ENCODE results near the gene RET. TPM values are rescaled to one million over a fixed set of nuclear protein-coding genes. Genes with fewer than 3 reads are reported as not detected.

RET gene
- total RNA-seq, 1 experiment from 2014 or later: not detected

DNA sequence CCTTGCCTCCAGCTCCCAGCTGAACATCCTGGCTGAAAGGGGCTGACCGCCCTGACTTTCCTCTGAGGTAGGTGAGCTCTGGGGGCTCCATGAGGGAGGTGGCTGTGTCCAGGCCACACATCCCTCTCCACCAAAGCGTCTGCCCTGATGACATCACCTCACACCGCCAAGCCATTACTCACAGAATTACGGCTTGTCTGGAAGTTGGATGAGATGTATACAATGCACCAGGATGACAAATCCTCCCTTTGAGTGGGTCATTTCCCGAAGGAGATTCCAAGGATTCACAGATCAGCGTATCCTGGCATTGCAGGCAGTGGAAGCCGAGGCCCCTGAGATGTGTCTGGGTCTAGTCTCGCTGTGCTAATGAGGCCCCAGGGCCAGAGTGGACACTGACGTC lies 15.1 kb upstream of the RET start:
- Histone ChIP-seq H3K27me3 (replicated peaks) (no peaks in the 10 kb centered on the region), H3K27ac (no peak overlapping the region), H3K4me1 (replicated peaks) (no peaks in the 10 kb centered on the region), H3K4me3 (no peak overlapping the region), H3K36me3 (no peaks in the 10 kb centered on the region), H3K9me3 (replicated peaks) (no peaks in the 10 kb centered on the region)
- no peak for DNase-seq (ENCODE audit: low read depth in 1 of 2, low spot score in 2 of 2)

DNA sequence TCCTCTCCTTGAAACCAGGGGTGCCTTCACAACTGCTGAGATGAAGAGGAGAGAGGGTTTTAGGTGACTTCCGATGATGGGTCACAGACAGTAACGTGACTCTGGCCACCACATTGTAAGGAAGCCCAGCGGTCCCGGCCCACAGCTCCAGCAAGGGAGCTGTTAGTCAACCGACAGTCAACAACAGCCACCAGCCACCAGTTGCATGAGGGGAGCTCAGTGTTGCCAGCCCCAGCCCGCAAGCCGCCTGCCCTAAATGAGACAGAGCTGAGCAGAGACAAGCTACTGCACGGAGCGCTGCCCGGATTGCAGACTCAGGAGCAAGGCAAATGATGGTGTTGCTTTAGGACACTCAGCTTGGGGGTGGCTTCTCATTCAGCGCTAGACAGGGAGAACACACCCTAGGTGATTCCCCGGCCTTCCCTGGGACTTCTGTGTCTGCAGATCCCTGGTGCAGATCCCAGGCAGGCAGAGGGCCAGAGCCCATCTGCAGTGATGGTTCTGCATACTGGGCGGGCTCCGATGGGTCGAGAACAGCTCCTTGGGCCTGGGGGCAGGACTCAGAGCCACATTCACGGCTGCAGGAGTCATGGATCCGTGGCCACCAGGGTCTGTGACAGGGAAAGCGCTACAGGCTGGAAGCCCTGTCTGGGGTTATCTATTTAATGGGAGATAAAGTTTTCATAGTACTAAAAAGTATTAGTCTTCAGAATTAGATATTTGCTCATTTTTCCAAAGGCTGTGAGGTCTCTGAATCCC lies 14.3 kb upstream of the RET start:
- Histone ChIP-seq H3K27me3 (replicated peaks) (no peaks in the 10 kb centered on the region), H3K36me3 (no peaks in the 10 kb centered on the region), H3K27ac (no peak overlapping the region), H3K4me3 (no peak overlapping the region), H3K9me3 (replicated peaks) (no peaks in the 10 kb centered on the region), H3K4me1 (replicated peaks) (no peaks in the 10 kb centered on the region)
- no peak for DNase-seq (ENCODE audit: low read depth in 1 of 2, low spot score in 2 of 2)

GRCh38 chr10:43064331-43065075 lies 12.4 kb upstream of the RET start:
- no peaks in the 10 kb centered on the region for H3K4me1 ChIP-seq (replicated peaks)
- H3K27ac ChIP-seq: no peak overlapping the region
- no peaks in the 10 kb centered on the region for H3K36me3 ChIP-seq

DNA sequence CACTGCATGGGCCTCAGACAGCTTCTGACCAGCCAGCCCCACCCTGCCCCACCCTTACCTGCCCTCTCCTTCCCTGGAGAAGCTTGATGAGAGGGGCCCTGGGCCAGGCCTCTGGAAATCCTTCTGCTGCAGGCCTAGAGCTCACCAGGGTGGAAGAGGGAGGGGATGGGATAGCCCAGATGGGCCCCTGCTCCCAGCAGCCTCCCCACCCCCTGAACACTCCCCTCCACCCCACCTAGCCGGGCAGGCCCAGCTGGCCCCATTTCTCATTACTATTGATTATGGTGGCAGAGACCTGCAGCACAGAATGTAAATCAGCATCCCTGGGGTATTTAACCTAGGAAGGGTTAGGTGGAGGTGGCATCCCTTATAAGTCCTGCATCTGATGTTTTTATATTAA lies 11.6 kb upstream of the RET start:
- Histone ChIP-seq H3K9me3 (replicated peaks) (no peaks in the 10 kb centered on the region), H3K36me3 (no peaks in the 10 kb centered on the region), H3K27me3 (replicated peaks) (no peaks in the 10 kb centered on the region), H3K27ac (no peak overlapping the region), H3K4me3 (no peak overlapping the region), H3K4me1 (replicated peaks) (no peaks in the 10 kb centered on the region)
- no peak for DNase-seq (ENCODE audit: low read depth in 1 of 2, low spot score in 2 of 2)

More at GRCh38 chr10:43064331-43065075, 12.4 kb upstream of the RET start:
- DNase-seq (ENCODE audit: low read depth in 1 of 2, low spot score in 2 of 2): no peak
- H3K4me3 ChIP-seq: no peak overlapping the region
- no peaks in the 10 kb centered on the region for H3K27me3 ChIP-seq (replicated peaks)
- H3K9me3 ChIP-seq (replicated peaks): no peaks in the 10 kb centered on the region

DNA sequence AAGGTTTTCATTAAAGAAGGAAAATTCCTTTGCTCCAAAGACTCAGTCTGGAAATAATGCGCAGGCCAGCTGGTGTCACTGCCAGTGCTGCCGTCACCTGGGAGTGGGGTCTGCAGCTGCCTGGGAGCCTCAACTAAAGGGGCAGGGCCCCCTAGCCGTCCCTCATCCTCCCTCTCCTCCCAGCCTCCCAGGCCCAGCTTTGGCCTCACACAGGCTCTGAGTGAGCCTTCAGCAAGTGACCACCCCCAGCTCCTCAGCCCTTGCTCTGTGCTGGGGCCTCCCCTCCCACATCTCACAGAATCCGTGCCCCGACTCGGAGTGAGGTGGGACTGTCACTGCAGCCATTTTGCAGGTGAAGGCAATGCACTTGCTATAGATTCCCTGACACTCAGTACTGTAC lies 11.1 kb upstream of the RET start:
- Histone ChIP-seq H3K4me3 (no peak overlapping the region), H3K27me3 (replicated peaks) (no peaks in the 10 kb centered on the region), H3K4me1 (replicated peaks) (no peaks in the 10 kb centered on the region), H3K9me3 (replicated peaks) (no peaks in the 10 kb centered on the region), H3K36me3 (no peaks in the 10 kb centered on the region), H3K27ac (no peak overlapping the region)
- DNase-seq (ENCODE audit: low read depth in 1 of 2, low spot score in 2 of 2): no peak

GRCh38 chr10:43066481-43066880 lies 10.4 kb upstream of the RET start:
- no peak for DNase-seq (ENCODE audit: low read depth in 1 of 2, low spot score in 2 of 2)
- no peaks in the 10 kb centered on the region for H3K36me3 ChIP-seq
- no peaks in the 10 kb centered on the region for H3K9me3 ChIP-seq (replicated peaks)
- H3K27ac ChIP-seq: no peak overlapping the region
- H3K4me3 ChIP-seq: no peak overlapping the region
- no peaks in the 10 kb centered on the region for H3K27me3 ChIP-seq (replicated peaks)
- H3K4me1 ChIP-seq (replicated peaks): no peaks in the 10 kb centered on the region

DNA sequence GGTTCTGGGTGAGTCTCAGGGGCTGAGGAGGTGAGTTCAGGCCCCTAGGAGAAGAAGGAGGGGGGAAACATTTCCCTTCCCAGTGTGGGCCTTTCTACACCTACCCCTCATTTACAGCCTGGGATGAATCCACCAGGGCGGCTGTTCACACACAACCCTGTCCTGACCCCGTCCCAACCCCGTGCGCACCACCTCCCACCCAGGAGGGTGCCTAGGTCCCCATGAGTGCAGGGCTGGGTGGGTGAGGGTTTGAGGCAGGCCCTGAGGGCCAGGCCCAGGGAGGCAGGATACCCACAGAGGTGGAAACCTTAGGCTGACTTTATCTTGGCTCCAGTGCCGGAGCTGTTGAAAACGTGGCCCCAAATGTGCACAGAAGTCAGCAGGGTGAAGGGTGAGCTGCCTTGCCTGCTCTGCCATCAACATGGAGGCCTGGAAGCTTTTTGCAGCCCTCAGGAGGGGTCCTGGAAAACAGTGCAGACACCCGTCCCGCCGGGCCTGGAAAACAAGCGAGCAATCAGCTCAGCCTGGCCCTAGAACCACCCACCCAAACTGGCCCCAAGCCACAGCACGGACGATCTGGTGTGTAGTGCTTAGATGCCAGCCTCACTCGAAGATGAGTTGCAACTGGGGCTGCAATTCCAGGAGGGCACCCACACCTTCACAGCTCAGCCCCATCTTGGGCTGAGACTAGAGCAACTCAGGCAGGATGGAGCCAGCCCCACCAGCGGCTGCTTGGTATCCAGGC lies 9.3 kb upstream of the RET start:
- Histone ChIP-seq H3K4me1 (replicated peaks) (no peaks in the 10 kb centered on the region), H3K27me3 (replicated peaks) (no peaks in the 10 kb centered on the region), H3K9me3 (replicated peaks) (no peaks in the 10 kb centered on the region), H3K36me3 (no peaks in the 10 kb centered on the region), H3K27ac (no peak overlapping the region), H3K4me3 (no peak overlapping the region)
- DNase-seq (ENCODE audit: low read depth in 1 of 2, low spot score in 2 of 2): no peak

DNA sequence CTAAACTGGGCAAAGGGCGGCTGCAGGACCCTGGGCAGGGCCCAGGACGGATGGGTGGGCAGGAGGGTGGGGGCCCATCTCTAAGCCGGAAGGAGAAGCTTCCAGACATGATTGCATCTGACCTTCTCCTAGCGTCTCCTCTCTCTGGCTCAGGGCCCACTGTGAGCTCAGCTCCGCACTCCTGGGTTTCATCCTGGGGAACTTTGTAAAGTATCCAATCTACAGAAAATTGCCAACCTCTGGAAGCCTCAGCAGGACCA lies 8.8 kb upstream of the RET start:
- DNase-seq (ENCODE audit: low read depth in 1 of 2, low spot score in 2 of 2): no peak
- no peaks in the 10 kb centered on the region for H3K9me3 ChIP-seq (replicated peaks)
- H3K27ac ChIP-seq: no peak overlapping the region
- no peak overlapping the region for H3K4me3 ChIP-seq
- no peaks in the 10 kb centered on the region for H3K4me1 ChIP-seq (replicated peaks)
- no peaks in the 10 kb centered on the region for H3K27me3 ChIP-seq (replicated peaks)
- no peaks in the 10 kb centered on the region for H3K36me3 ChIP-seq

GRCh38 chr10:43068471-43069210 lies 8.2 kb upstream of the RET start:
- Histone ChIP-seq H3K9me3 (replicated peaks) (no peaks in the 10 kb centered on the region), H3K4me1 (replicated peaks) (no peaks in the 10 kb centered on the region), H3K4me3 (no peak overlapping the region), H3K36me3 (no peaks in the 10 kb centered on the region), H3K27me3 (replicated peaks) (no peaks in the 10 kb centered on the region), H3K27ac (no peak overlapping the region)
- no peak for DNase-seq (ENCODE audit: low read depth in 1 of 2, low spot score in 2 of 2)

- no peaks in the 10 kb centered on the region for H3K36me3 ChIP-seq
- no peaks in the 10 kb centered on the region for H3K27me3 ChIP-seq (replicated peaks)
- no peak overlapping the region for H3K4me3 ChIP-seq
- H3K9me3 ChIP-seq (replicated peaks): no peaks in the 10 kb centered on the region
- no peak for DNase-seq (ENCODE audit: low read depth in 1 of 2, low spot score in 2 of 2)
- H3K4me1 ChIP-seq (replicated peaks): no peaks in the 10 kb centered on the region
- no peak overlapping the region for H3K27ac ChIP-seq
Observed at GRCh38 chr10:43069211-43069515, 7.7 kb upstream of the RET start.

DNA sequence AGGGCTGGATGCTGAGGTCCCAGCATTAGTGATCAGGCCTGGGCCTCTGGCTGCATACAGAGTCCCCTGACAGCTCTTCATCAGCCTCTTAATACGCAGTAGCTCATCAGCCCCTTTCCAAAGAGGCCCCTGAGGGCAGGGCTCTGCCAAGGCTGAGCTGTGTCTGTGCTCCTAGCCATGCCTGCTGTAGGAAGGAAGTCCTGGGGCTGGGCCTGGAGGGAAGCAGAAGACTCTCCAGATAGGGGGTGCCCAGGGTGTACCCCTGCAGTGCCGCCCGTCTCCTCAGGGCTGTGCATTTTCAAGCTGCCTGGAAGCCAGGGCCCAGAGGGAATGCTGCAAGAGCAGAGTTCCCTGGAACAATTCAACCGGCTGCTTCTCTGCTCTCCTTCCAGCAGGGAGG lies 7.3 kb upstream of the RET start:
- Histone ChIP-seq H3K4me3 (no peak overlapping the region), H3K9me3 (replicated peaks) (no peaks in the 10 kb centered on the region), H3K27ac (no peak overlapping the region), H3K27me3 (replicated peaks) (0 out of 2 replicates have a peak, but pooled peaks cover 2% of the 10 kb centered on the region), H3K36me3 (no peaks in the 10 kb centered on the region), H3K4me1 (replicated peaks) (no peaks in the 10 kb centered on the region)
- no peak for DNase-seq (ENCODE audit: low read depth in 1 of 2, low spot score in 2 of 2)

- Histone ChIP-seq H3K27me3 (replicated peaks) (peaks cover 2% of the 10 kb centered on the region), H3K4me1 (replicated peaks) (no peaks in the 10 kb centered on the region), H3K4me3 (no peak overlapping the region), H3K27ac (no peak overlapping the region), H3K9me3 (replicated peaks) (no peaks in the 10 kb centered on the region), H3K36me3 (no peaks in the 10 kb centered on the region)
- DNase-seq (ENCODE audit: low read depth in 1 of 2, low spot score in 2 of 2): no peak
Observed at GRCh38 chr10:43070121-43071085, 6.5 kb upstream of the RET start.

Data from SJSA1 (cell line).